ENCODE results near the gene MAD1L1.
A peak's percentile ranks its signal among the peaks of the same experiment; 100 is the strongest.

Gene MAD1L1

GRCh38 chr7:1917221-1918062 is 315.3 kb downstream of the MAD1L1 start:
- DNase-seq = peak; percentile 44

GRCh38 chr7:1916601-1916970 is 316.2 kb downstream of the MAD1L1 start:
- no peak for DNase-seq

- DNase-seq = no peak
Observed at GRCh38 chr7:1915956-1916600, 316.7 kb downstream of the MAD1L1 start.

GRCh38 chr7:1915326-1915725 is 317.4 kb downstream of the MAD1L1 start:
- no peak for DNase-seq

- no peak for DNase-seq
Observed at GRCh38 chr7:1914743-1915142, 318.0 kb downstream of the MAD1L1 start.

- DNase-seq = no peak
Observed at GRCh38 chr7:1914321-1914720, 318.4 kb downstream of the MAD1L1 start.

GRCh38 chr7:1913466-1914282 is 319.1 kb downstream of the MAD1L1 start:
- no peak for DNase-seq

- DNase-seq = peak; percentile 47
Observed at GRCh38 chr7:1912593-1913465, 319.9 kb downstream of the MAD1L1 start.

- no peak for DNase-seq
Observed at GRCh38 chr7:1911571-1911970, 321.2 kb downstream of the MAD1L1 start.

GRCh38 chr7:1910827-1911226 is 321.9 kb downstream of the MAD1L1 start:
- no peak for DNase-seq

- no peak for DNase-seq
Observed at GRCh38 chr7:1910081-1910685, 322.6 kb downstream of the MAD1L1 start.

- DNase-seq = no peak
Observed at GRCh38 chr7:1909476-1909875, 323.3 kb downstream of the MAD1L1 start.

- DNase-seq = no peak
Observed at GRCh38 chr7:1908823-1909420, 323.8 kb downstream of the MAD1L1 start.

- no peak for DNase-seq
Observed at GRCh38 chr7:1907751-1908365, 324.9 kb downstream of the MAD1L1 start.

- DNase-seq = no peak
Observed at GRCh38 chr7:1906988-1907745, 325.6 kb downstream of the MAD1L1 start.

- no peak for DNase-seq
Observed at GRCh38 chr7:1906087-1906830, 326.5 kb downstream of the MAD1L1 start.

- DNase-seq = no peak
Observed at GRCh38 chr7:1902231-1902855, 330.4 kb downstream of the MAD1L1 start.

GRCh38 chr7:1901431-1902210 is 331.1 kb downstream of the MAD1L1 start:
- no peak for DNase-seq
